GM21619 (cell line): Measurements from ENCODE around the gene UBAC1.

Experiments used
- ATAC-seq: cut with Tn5 transposase; IDR thresholded peaks from one replicate; pipeline ENCODE4 v1.9.1; 2021; ENCODE audit not compliant: unreplicated experiment

UBAC1 gene, protein sequence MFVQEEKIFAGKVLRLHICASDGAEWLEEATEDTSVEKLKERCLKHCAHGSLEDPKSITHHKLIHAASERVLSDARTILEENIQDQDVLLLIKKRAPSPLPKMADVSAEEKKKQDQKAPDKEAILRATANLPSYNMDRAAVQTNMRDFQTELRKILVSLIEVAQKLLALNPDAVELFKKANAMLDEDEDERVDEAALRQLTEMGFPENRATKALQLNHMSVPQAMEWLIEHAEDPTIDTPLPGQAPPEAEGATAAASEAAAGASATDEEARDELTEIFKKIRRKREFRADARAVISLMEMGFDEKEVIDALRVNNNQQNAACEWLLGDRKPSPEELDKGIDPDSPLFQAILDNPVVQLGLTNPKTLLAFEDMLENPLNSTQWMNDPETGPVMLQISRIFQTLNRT

DNA sequence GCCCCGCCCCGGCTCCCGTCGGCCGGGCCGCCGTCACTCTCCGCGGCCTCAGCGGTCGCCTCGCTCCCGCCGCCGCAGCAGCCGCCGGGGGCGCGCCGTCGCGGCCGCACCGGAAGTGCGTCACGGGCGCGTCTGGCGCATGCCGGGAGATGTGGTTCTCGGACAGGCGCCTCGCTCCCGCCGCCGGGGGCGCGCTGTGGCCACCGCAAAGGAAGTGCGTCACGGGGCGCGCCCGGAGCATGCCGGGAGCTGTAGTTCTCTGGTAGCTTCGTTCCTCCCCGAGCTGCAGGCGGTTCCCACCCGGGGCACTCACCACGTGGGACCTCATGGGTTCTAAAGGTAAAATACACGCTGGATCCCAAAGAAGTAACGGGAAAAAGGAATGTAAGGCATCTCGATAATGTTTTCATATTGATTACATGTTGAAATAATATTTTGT, at the start of gene UBAC1:
Gene UBAC1, minus strand, starts transcription at position 97 of the 439 bp plus-strand sequence. CDS start 211 bp downstream, outside the sequence.
- ATAC-seq, result peak; percentile 91

DNA sequence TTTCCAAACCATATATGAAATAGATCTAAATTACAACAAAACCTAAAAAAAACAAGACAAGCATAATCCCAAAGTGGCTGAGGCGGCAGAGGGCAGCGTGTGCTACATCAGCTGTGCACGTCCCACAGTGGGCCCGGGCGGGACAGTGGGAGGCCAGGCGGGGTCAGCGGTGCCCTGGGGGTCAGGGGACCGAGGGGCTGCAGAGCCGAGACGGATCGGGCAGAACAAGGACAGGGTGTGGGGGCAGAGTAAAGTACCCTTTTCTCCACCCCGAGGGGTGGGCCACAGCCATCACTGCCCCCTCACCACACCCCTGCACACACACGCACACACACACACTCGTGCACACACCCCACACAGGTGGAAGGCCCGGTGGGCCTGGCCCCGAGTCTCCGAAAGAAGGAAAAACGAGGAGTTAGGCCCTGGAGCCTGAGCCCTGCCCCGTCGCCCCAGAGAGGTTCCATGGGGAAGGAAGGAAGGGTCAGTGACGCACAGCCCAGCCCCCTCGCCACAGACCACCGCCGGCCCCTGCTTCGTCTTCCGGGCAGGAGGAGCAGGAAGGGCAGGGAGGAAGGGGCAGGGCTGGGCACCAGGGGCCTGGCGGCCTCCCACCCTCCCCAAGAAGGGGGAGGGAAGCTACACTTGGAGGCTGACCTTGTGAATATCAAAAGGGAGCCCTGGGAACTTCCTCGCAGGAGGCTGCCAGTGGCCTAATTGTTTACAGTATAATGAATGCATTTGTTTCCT, 49.6 kb upstream of the UBAC1 start:
- no peak for ATAC-seq

DNA sequence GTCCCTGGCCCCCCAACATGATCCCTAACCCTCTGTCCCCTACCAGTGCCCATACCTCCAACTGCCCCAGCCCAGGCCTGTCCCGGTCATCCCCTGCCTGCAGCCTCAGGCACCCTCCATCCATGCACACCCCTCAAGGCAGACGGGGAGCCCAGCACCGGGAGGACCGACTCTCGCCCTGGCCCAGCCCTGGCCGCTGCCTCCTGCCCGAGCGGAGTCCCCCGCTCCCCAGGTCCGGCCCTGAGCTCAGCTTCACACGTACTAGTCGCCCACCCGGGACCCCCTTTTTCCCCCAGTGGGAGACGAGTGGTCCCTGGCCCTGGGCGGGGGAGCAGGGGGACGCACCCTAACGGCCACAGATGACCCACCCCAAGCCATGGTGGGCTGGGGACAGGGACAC, 49.0 kb upstream of the UBAC1 start:
- no peak for ATAC-seq

DNA sequence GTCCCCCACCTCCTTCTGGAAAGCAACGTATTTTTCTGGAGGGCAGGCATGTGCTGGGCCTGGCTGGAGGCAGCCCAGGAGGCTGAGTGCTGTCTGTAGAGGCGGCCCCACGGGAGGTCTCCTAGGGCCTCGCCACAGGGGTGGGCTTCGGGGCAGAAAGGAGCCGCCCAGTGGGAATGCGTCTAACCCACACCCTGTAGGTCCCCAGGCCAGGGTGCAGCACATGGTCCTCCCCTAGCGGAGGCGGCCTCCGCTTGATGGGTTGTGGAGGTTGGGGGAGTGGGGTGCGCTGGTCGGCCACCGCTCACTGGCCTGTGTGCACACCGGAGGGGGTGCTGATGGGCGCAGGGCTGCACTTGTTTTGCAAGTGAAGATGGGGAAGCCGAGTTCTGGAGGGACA, 48.3 kb upstream of the UBAC1 start:
- no peak for ATAC-seq

DNA sequence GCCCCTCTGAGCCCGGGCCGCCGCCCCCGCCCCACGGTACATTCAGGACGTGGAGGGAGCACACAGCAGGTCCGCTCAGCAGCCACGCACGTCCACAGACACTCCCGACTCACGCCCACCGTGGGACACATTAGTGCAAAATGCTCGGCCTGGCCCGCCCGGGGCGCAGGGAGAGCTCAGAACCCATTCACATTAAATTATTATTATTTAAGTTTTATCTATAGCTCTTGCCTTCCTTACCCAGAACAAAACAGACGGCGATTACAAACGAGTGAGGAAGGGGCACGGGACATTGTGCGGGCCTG, 47.5 kb upstream of the UBAC1 start:
- no peak for ATAC-seq

DNA sequence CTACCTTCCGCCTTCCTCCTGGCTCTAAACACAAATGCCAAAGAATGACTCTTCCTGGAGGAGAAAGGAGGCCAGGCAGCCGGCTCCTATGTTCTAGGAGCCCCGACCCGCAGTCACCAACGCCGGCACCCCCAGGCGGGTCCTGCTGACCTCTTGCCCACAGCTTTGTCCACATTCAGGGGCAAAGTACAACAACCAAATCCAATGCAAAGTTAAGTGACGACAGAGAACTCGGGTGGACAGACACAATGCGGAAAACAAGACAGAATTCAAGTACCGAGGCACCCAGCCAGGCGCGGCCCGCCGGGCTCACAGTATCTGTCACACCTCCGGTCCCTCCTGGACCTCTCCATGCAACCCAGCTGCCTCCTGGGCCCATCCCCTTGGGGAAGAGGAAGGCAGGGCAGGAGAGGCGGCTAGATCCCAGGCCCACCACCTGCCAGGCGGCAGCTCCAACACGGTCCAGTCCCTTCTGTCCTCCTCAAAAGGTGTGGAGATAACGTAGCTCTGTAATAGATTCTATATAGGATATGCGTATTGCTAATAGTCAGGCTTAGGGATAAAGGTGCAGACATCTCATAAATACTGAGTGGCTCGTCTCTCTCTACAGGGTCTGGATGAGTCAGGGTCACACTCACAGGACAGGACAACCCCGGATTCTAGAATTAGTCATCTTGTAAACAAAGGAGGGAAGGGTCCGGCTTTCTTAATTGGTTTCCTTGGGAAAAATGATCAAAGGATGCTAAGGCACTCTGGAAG, 46.9 kb upstream of the UBAC1 start:
- ATAC-seq, result no peak

DNA sequence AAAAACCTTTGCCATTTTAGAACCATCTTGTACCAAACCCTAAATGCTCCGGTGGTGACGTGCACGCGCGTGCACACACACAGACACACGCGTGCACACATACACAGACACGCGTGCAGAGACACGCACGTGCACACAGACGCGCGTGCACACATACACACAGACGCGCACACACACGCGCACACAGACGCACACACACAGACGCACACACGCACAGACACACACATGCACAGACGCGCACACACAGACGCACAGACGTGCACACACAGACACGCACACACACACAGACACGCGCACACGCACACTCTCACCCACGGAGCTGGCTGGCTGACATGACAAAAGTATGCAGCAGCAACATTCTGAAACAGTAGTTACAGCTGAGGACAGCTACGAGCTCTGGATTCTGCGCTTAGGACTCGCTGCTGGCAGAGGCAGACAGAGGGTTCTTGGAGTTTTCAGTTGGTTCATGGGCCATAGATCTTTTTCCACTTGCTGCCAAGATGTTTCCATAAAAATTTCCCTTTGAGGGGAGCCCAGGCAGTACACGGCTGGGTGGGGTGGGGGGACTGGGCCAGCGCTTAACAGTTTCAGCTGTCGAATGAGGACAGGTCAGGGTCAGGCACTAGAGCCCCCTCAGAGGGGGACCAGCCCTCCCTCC, 46.2 kb upstream of the UBAC1 start:
- ATAC-seq, result no peak

DNA sequence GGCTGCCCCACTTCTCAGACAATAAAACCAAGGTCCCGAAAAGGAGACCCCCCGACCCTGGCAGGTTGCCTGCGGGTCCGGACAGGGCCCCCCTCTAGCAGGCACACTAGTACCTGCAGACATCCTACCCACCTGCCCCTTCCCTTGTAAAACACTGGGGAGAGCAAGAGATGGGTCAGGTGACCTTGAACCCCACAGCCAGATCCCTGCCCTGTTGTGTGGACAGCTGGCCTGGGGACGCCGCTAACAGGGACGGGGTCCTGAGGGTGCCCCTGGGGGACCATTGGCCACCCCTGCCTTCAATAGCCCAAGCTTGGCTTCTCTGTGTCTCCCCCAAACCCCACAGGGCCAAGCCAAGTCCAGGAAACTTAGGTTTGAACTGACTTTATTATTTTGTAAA, 45.0 kb upstream of the UBAC1 start:
- no peak for ATAC-seq

DNA sequence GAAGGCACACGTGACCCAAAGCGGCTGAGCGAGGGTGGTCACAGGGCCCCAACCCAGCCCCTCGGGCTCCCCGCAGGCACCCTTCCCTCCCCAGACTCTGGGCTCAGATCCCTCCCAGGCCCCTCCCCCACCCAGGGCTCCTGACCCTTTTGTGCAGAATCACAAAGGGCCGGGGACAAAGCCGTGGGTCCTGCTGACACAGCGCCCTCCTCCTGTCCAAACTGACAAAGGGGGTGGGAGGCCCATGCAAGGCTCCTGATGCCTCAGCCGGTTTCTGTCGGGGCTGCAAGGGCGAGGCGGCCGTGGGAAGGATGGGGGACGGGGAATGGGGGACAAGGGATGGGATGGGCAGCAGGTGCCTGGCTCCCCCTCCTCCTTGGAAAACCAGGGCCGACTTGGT, 43.5 kb upstream of the UBAC1 start:
- ATAC-seq, result no peak

DNA sequence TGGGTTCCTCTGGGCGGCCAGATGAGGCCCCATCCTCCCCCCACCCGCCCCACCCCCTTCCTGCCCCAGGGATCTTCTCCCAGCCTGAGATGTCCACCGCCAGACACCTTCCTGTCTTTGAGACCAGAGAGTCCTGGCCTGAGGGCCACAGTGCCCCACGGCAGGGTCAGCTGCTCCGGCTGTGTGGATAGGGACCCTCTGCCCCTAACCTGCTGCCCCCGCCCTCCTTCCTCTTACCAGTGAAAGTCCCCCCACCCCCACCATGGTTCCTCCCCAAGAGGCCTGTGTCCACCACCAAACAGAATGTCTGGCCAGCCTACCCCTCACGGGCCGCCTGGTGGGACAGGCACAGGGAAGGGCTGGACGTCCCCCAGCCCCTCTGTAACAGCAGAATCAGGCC, 43.0 kb upstream of the UBAC1 start:
- no peak for ATAC-seq

DNA sequence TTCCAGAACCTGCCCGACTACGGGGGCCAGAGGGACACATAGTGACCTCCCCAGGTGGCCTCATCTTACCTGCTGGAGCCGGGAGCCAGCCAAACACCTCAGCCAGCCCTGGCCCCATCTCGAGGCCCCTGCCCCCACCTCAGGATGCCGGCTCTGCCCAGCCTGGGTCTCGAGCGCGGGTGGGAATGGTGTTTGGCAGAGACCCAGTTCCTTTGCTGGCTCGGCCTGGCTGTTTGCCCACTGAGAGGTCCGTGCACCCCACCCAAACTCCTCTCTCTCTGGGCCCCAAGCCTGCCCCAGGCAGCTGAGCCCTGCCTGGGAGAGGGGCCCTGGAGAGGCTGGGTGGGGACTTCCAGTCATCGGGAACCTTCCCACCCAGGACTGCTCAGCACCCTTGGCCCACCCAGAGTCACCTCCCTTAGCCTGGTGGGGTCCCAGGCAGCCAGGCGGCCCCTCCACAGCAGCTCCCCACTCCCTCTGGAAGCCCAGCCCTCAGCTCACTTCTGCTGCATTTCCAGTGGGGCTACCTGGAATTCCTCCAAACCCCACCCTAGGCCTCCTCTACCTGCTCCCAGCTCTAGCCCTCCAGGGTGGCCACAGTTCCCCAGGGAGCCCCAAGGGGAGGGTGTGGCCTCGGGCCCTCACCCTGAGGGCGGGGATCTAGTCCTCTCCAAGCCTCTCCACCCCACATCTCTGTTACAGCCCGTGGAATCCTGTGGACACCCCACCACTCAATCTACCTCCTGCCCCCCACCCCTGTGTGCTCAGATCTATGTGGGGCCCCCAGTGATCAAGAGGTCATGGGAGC, 42.4 kb upstream of the UBAC1 start:
- ATAC-seq, result no peak

DNA sequence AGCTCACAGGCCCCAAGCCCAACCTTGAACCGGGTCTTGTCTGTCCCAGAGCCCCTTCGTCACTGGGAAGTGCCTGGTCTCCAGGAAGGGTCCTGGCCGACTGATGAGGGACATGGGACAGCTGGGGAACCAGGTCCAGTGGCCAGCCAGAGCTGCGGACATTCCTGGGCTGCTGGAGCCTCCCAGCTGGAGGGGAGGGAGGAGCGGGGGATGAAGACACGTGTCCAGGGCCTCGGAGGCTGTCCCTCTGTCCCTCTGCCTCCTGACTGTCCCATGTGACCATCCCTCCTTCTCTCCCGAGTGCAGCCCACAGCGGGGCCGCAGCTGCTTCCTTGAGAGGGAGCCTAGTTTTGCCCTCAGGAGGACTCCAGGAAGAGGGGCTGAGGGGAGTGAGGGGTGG, 41.7 kb upstream of the UBAC1 start:
- ATAC-seq, result no peak

DNA sequence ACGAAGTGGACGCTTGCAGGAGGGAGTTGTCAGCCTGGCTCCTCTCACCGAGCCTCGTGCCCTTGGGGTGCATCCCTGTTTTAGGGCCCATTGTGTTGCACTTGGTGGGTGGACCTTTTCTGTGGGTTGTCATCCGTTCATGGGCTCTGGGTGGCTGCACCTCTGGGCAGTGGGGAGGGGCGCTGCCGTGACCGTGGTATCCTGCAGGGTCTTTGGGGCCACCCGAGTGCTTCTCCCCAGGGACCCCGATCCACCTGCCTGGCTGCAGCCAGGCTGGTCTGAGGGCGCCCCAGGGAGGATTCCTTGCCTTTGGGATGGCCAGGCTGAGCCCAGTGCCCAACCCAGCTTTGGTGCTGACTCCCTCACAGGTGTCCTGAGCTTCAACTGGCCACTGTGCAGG, 41.0 kb upstream of the UBAC1 start:
- ATAC-seq, result no peak

DNA sequence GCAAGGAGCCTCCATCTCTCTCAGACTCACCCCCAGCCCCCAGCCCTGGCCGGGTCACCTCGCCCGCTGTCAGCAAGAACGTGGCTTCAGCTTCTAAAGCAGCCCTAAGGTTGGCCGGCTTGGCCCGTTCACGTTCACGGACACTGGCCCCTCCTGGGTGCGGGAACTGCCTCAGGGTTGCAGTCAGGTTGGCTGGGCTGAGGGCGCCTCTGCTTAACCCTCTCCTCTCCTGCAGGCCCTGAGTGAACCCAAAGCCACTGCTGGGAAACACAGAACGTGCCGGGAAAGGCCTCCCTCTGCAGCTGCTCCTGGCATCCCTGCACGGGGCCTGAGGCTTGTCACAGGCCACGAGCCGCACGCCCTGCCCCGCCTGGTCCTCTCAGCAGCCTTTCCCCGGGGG, 40.1 kb upstream of the UBAC1 start:
- no peak for ATAC-seq

DNA sequence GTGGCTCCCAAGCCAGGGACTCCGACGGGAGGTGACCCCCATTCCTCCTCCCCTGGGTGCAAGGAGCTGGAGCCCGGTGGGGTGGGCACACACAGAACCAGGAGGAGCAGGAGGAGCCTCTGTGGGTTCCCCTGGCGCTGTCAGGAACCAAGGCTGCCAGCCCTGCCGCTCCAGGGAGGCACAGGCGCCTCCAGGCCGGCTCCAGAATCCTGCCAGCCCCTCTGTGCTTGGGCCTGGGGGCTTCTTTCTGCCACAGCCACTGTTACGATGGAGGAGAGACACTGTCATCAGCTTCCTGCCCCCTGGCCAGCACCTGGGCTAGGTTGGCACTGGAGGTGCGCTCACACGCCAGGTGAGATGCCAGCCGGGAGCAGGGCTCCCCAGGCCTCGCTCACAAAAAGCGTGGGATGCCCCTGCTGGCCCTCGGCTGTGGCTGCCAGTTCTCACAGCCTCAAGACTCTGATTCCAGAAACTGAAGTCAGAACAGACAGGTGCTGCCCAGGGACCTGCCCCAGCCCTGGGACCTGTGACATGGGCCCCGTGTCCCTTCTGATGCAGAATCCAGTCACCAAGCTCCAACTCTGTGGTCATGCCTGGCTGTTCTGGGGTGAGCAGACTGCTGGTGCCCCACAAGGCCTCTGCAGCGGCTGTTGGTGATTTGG, 37.4 kb upstream of the UBAC1 start:
- ATAC-seq, result no peak

DNA sequence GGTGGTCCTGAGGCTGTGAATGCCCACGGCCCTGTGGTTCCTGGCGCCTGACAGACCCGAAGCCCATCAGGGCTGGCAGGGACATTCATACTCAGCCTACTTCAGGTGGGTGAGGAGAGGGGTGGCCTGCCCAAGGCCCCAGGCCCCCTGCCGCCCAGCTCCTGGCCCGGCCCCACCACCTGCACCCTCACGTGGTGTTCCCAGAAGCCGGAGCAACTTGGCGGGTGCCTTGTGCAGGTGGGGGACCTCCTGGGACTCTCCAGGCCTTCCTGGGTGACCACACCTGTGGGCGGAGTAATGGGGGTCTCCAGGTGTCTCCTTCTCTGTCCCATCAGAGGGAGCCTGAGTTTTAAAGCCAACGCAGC, 36.8 kb upstream of the UBAC1 start:
- no peak for ATAC-seq

DNA sequence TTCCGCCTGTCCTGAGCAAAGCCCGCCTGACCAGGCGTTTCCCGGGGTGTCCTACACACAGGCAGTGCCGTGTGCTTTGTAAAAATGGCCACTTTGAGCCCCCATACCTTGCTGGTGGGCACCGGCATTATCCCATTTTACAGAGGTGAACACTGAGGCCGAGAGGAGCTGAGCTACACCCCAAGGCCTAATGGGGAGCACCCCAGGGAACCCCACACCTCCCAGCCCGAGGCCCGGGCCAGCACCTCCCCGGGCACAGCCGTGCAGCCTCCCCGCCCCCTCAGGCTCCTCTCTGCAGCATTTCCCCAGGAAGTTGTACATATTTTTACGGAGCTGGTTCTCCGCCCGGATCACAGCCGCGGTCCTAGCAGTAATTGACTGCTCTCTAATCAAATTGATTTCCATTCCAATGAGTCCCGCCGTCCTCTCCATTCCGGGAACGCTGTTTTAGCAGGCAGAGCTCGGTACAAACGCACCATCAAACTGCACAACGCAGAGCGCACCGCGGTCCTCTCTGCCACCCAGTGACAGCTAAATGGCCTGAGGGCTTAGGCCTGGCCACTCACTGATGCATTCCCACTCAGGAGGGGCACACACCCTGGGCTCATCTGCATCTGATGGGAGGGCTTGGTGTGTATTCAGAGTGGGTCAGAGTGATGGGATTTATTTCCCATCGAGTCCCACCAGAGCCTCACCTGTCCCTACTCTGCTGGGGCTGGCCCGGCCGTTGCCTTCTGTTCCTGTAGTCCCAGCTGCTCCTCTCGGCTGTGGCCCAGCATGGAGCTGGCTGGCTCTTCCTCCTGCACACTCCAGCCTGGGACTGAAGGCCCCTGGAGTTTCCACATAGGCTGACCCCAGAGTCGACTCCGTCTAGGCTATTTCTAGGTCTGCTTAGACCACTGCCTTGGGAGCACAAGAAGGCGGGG, 36.2 kb upstream of the UBAC1 start:
- no peak for ATAC-seq

DNA sequence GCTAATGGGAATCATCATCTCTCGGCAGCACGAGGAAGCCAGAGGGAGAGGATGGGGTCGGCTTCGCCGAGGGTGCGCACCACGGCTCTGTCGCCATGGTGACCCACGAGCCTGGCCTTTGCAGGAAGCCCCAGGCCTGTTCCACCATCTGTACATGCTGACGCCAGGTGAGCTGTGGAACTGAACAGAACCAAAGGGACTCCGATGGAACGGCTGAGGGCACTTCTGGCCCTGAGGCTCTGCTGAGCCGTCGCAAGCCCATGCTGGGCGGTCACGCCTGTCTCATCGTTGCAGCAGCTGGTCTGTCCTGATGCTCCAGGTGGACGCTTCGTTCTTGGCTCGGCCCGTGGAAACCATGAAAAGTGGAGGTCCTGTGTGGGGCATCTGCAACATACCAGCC, 34.6 kb upstream of the UBAC1 start:
- ATAC-seq, result no peak
